ENCODE measurements around the gene VPS37D.

DNA sequence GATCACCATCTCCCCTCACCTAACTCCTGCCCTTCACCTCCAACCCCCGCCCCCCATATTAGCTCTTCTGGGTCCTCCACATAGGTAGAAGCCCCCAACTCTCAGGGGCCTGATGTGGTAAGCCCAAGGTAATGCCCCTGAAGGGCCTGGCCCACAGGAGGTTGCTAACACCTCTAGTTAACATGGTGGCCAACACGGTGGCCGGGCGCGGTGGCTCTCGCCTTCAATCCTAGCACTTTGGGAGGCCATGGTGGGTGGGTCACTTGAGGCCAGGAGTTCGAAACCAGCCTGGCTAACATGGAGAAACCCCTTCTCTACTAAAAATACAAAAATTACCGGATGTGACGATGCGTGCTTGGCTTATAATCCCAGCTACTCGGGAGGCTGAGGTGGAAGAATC is 42.4 kb upstream of the VPS37D start:
- TF ChIP-seq CTCF (IDR thresholded peaks at IDR 0.05; ENCODE audit: insufficient read depth, low read length, poor library complexity, severe bottlenecking), result no peak
- TF ChIP-seq EZH2phosphoT487 (conservative IDR thresholded peaks at IDR 0.05; ENCODE audit: low read length), result no peak

Data from SU-DHL-6 (cell line).